Kasumi-1 (cell line): ENCODE measurements around the gene ZFHX3.

Source experiments
- DNase-seq, 2 experiments: peaks; one replicate each; lab custom pipeline; 2025; lab: John Stamatoyannopoulos, UW

ZFHX3 gene

GRCh38 chr16:72956124-72957064 is 91.5 kb downstream of the ZFHX3 start:
- no peak for DNase-seq

GRCh38 chr16:72952811-72953271 is 95.1 kb downstream of the ZFHX3 start:
- no peak for DNase-seq

GRCh38 chr16:72952404-72952803 is 95.5 kb downstream of the ZFHX3 start:
- DNase-seq, result no peak

- DNase-seq, result no peak
Measured at GRCh38 chr16:72951916-72952315, 96.0 kb downstream of the ZFHX3 start.

DNA sequence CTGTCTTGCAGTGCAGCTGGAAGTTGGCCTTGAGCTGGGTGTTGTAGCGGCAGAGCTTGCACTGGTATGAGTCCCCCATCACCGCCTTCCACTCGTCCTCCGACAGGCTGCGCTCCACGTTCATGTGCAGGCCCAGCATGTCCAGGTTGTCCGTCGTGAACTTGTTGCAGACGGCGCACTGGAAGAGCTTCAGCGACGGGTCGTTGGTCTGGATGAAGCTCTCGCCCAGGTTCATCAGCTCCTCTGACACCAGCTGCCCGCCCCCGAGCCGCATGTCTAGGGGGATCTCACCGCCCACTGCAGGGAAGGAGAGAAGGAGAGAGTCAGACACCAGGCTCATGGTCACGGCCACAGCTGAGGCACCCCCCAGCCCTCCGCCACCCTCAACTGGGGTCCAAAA is 97.3 kb downstream of the ZFHX3 start:
- no peak for DNase-seq

- DNase-seq, result no peak
Measured at GRCh38 chr16:72948238-72948829, 99.6 kb downstream of the ZFHX3 start.

GRCh38 chr16:72947379-72948237 is 100.3 kb downstream of the ZFHX3 start:
- no peak for DNase-seq

DNA sequence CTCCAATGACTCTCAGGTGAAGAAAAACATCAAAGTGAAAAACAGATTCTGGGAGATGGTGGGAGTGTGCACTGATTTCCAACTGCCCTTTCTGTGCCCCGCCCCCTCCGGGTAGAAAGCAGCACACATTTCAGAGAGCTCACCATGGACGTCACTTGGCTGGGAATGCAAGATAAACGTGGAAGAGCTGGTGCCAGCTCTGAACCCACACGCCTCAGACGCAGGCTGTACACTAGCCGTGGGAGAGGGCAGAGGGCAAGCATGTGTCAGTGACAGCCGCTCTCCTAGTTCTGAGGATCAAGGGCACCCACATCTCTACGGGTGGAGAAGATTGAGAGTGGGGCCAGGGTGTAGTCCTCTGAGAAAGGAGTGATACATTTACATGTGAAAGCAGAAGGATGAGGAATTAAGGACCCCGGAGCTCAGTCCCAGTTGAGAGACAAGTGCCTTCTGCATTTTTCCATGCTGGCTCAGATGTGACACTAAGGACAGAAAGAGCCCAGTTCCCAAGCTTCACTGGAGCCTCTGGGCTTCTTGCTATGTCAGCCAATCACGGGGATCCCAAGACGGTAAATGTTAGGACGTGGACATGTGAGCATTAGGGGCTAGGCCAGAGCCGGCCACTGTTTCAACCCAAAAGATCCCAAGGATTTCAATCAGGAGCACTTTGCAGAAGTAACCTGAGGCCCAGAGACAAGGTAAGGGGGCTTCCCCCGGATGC is 101.3 kb downstream of the ZFHX3 start:
- DNase-seq, result no peak

DNA sequence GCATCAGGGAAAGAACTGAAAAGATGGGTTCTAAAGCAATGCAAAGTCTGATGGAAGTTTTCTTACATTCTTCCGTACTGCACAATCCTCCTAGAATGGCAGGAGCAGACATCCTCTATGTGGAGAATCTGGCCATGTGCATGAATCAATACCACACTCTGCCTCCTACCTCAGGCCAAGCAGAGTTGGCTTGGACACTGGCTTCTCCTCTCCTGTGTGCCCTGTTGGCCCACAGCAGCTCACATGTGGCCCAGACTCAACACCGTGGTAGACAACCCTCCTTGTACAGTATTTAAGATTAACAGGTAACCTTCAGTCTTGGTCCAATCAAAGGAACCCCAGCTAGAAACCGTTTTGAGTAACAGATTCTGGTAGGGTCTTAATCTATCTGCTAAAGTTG is 101.9 kb downstream of the ZFHX3 start:
- DNase-seq, result no peak

DNA sequence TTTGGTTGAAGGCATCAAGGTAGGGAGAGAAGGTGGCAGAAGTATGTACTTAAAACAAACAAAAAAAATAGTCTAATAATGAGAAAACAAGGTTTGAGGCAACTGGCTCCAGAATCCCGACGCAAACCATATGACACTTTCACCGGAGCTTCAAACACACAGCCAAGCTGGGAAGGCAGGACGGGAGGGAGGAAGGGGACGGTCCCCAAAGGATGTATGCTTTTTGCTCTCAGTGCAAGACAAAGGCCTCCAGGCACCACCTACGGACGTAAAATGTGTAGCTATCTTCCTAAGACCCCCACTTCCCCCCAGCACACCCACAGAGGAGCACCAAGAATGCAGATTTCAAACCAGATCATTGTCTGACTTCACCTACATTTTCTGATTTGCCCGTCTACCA is 102.3 kb downstream of the ZFHX3 start:
- no peak for DNase-seq

GRCh38 chr16:72944757-72945485 is 103.0 kb downstream of the ZFHX3 start:
- DNase-seq, result no peak

DNA sequence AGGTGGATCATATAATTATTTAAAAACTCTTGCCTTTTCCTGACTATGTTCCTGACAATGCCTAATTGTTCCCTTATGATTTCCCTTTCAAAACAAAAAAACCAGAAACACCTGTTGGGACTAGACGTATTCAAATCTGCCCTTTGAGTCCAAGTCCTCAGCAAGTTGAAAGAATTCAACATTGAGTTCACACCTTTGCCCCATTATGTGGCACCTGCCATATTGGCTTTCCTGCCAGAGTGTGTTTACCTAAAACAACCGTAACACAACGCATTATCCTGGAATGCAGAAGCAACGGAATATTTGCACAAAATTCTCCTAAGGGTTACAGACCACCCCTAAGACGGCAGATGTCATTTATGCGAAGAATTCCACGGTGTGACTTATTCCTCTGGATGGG is 105.9 kb downstream of the ZFHX3 start:
- DNase-seq, result no peak

DNA sequence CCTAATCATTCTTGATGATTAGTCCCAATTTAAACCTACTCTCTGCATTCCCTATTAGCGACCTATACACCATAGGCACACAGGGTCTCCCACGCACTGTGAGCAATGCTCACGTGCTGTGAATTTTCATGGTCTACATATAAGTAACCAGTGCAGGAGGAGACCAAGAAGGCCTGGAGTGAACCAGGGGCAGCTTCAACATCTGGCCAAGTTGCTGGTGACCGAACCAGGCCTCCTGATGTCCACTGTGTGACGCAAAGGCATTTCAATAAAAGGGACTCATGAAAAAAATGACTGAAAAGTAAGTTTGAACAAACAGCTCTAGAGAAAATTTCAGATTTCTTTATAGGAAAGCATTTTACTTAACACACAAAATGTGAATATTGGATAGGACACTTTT is 107.0 kb downstream of the ZFHX3 start:
- DNase-seq, result no peak

DNA sequence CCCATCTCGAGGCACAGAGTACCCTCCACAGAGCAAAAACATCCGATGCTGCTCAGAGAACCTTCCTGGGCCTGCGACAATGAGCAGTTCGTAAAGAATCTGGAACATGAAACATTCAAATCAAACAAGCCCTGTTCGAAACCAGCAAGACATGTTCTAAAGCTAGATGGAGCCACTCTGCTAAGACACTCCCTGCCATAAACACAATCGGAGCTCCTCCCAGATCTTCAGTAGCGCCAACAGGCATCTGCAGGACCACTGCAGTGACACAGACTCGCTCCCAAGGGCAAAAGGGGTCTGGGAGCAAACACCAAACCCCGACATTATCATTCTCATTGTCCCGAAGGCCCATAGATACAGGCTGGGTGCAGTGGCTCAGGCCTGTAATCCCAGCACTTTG is 108.7 kb downstream of the ZFHX3 start:
- no peak for DNase-seq

DNA sequence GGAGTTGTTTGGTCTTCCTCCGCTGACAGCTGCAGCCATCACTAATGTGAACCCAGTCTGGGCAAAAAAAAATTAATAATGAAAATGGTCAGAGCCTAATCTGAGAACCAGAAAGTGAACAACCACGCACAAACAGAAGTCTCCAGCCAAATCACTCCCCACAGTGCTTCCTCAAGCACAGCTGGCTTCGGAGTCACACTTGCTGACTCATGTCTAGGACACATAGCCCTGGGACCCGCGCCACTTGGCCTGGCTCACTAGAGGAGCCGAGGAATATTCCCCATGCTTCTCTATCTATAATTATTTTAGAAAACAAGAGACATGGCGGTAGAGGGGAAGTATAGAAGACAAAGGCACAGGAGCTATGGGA is 109.1 kb downstream of the ZFHX3 start:
- no peak for DNase-seq

DNA sequence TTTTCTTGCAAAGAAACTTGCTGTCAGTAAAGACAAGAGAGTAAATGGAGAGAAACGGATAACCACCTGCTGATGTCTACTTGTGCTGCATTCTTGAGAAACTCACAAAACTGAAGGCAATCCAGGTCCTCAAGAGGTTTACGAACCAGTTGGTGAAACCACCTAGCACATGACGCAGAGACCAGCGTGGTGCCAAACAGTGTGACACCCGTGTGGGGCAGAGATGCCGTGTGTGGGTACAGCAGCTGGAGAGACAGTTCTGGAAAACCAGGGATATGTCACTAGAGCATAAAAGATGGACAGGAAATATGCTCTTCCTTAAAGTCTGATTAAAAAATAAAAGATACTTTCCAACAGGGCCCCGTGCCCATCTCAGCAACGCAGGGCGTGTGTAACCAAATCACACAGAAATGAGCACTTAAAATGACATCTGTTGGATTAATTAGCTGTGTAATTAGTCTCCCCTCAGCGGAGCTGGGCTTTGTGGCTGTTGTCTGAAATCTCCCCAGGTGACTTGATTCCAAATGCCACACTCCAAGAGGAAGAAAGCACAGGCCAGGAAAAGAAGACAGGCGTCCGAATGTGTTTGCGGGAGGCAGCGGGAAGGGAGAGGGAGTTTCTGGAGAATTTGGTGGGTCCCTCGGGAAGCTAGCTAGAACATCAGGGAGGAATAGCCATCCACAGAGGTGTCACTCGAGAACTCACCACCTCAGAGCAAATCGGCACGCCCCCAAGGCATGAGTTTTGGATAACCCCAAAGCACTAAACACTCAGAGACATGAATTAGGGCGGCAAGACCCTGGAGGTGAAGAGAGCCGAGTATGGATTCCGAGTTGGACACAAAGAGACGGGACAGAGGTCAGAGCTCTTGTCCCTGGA is 109.8 kb downstream of the ZFHX3 start:
- no peak for DNase-seq

DNA sequence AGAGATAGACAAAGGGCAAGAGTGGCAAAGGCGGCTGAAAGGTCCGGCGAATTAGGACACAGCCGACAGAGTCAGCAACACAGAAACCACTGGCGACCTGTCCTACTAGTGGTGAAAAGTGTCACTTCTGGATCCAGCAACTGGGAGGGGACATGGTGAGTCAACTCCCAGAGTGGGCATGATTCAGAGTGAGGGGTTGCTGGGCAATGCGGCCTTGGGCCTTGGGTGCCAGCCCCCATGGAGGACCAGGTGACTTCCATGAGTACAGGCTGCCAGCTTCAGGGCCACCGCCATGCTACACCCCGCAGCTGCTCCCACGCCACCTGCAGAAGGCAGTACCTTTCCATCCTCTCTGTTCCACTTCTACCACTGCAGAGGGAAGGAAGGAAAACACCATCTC is 110.6 kb downstream of the ZFHX3 start:
- DNase-seq, result no peak

GRCh38 chr16:72936408-72936807 is 111.5 kb downstream of the ZFHX3 start:
- no peak for DNase-seq

GRCh38 chr16:72935896-72936295 is 112.0 kb downstream of the ZFHX3 start:
- DNase-seq, result no peak
